ENCODE data around the gene LGALS9C. TPM values are rescaled to one million over a fixed set of nuclear protein-coding genes. Genes with fewer than 3 reads are reported as not detected.
"Not testable (repeated sequence)": the region's sequence is repeated elsewhere in the genome, so short reads cannot be mapped to it uniquely, and the experiment has no call there.

The LGALS9C gene
- total RNA-seq, 2 experiments from 2014 or later = 5.9 to 6.5 TPM

DNA sequence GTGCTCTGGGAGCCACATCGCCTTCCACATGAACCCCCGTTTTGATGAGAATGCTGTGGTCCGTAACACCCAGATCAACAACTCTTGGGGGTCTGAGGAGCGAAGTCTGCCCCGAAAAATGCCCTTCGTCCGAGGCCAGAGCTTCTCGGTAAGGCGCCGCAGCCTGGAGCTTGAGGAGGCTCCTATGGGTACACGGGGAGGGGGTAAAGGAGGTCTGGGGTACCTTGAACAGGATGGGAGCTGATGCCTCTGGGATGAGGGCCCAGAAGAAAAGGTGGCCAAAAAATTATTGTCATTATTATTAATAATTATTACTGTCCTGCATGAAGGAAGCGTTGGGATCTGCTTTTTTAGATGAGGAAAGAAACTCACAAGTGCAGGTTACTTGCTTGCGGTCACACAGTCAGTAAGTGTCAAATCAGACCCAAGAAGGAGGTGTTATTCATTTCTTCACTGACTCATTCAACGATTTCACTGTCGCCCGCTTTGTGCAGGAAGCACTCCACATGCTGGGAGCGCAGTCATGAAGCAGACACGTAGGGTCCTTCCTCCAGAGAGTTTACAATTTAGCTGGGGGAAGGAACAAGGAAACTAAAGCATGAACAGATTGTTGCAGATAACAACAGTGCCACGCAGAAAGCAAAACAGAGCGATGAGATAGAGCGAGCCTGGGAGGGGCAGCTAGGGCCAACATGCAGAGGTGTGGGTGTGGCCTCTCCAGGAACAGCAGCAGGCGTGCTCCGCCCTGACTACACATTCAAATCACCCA, 16.3 kb downstream of the LGALS9C start:
- Mint-ChIP-seq H3K27ac (peak overlapping the region; percentile 87), H3K4me3 (peak overlapping the region; percentile 75)
- POLR2A ChIA-PET, H3K27me3 Mint-ChIP-seq, H3K4me1 Mint-ChIP-seq, DNase-seq, H3K36me3 Mint-ChIP-seq, H3K9me3 Mint-ChIP-seq: not testable (repeated sequence)
- ATAC-seq (ENCODE audit: low read depth) = peak; percentile 86

DNA sequence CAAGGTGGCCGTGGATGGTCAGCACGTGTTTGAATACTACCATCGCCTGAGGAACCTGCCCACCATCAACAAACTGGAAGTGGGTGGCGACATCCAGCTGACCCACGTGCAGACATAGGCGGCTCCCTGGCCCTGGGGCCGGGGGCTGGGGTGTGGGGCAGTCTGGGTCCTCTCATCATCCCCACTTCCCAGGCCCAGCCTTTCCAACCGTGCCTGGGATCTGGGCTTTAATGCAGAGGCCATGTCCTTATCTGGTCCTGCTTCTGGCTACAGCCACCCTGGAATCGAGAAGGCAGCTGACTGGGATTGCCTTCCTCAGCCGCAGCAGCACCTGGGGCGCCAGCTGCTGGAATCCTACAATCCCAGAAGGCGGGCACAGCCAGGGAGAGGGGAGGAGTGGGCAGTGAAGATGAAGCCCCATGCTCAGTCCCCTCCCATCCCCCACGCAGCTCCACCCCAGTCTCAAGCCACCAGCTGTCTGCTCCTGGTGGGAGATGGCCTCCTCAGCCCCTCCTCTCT, 17.7 kb downstream of the LGALS9C start:
- DNase-seq; H3K27me3 Mint-ChIP-seq; POLR2A ChIA-PET; H3K36me3 Mint-ChIP-seq; H3K27ac Mint-ChIP-seq; ATAC-seq (ENCODE audit: low read depth); H3K4me3 Mint-ChIP-seq; H3K9me3 Mint-ChIP-seq; H3K4me1 Mint-ChIP-seq: not testable (repeated sequence)

DNA sequence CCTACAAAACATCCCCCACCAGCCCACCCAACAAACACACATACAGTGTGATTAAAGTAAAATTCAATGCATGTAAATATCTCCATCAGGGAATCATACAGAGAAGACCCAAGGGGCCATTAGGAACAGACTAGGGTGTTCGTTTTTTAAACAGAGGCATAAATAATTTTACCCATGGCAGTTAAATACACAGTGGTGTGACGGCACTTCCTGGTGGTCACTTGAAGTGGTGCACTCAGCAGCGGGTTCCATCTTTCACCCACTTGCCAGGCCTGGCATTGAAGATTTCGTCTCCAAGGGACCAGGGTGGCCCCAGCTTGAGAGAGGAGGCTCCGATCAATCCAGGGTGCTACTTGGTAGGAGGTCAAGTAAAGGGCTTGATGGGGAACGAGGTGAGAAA, 20.5 kb downstream of the LGALS9C start:
- H3K27me3 Mint-ChIP-seq; H3K4me3 Mint-ChIP-seq; POLR2A ChIA-PET; H3K27ac Mint-ChIP-seq; H3K9me3 Mint-ChIP-seq; ATAC-seq (ENCODE audit: low read depth); H3K36me3 Mint-ChIP-seq; H3K4me1 Mint-ChIP-seq; DNase-seq: not testable (repeated sequence)

DNA sequence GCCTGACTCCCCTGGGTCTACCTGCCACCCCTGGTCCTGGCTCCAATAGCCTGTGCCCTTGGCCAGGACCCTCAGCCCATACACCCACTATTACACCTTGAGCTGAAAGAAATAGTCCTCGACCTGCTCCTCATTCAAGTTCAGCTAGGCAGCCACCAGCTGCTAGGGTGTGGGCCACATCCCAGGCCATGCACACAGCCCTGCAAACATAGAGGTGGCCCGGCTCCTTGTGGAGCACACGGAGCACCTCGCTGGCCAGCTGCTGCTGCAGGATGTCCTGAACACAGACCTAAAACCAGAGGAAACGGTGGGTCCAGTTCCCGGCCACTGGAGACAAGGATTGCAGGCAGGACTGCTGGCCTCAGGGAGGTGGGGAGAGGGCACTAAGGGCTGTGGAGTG, 22.5 kb downstream of the LGALS9C start:
- H3K9me3 Mint-ChIP-seq; H3K27ac Mint-ChIP-seq; H3K36me3 Mint-ChIP-seq; POLR2A ChIA-PET; H3K4me1 Mint-ChIP-seq; DNase-seq; H3K27me3 Mint-ChIP-seq; ATAC-seq (ENCODE audit: low read depth); H3K4me3 Mint-ChIP-seq: not testable (repeated sequence)

DNA sequence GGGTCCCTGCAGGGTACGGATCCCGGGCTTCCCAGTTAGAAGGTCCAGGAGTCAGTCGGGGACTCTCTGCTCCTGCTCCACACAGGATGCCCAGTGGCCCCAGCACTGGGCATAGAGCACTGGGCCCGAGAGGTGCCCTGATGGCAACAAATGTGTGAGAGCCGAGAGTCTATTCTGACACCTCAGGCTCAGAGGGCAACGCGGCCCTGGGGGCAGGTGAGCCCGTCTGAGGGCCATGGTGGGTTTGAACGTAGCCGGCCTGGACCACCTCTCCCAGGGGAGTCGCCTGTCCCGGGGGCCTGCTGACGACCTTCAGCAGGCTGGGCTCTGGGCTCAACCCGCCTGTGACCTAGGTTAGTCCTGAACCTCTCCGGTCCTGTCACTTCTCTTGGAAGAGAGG, 23.2 kb downstream of the LGALS9C start:
- H3K4me1 Mint-ChIP-seq; POLR2A ChIA-PET; H3K4me3 Mint-ChIP-seq; DNase-seq; ATAC-seq (ENCODE audit: low read depth); H3K9me3 Mint-ChIP-seq; H3K27me3 Mint-ChIP-seq; H3K27ac Mint-ChIP-seq; H3K36me3 Mint-ChIP-seq: not testable (repeated sequence)

DNA sequence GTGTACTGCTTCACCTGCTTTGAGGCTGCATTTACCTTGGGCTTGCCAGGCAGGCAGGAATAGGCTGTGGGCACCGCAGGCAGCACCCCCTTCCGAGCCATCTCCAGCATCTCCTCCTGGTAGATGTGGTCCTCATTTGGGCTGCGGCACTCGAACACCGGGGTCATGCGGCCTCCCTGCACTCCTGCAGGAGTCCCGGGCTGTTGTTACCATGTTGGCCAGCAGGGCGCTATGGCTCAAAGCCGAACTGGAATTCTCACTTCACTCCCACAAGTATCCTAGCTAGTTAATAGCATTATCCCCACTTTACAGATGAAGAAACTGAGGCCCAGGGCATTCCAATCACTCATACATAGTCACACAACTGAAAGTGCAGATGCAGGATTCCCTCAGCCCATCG, 23.7 kb downstream of the LGALS9C start:
- H3K27ac Mint-ChIP-seq, H3K27me3 Mint-ChIP-seq, POLR2A ChIA-PET: not testable (repeated sequence)

DNA sequence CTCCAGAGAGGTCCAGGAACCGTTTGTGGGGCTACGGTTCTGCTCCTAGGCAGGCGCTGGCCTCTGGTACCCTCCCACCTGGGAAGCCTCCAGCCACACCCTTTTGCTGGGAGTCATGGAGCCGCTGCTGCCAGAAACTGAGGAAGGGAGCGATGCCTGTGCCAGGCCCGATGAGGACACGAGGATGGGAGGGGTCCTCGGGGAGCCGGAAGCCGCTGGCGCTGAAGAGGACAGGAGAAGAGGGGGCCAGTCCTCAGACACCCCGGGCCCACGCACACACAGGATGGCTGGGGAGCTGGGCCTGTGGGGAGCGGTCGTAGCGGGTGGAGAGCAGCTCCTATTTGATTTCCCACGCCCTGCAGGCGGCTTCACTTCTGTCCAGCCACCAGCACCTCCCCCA, 24.2 kb downstream of the LGALS9C start:
- H3K36me3 Mint-ChIP-seq; ATAC-seq (ENCODE audit: low read depth); H3K4me1 Mint-ChIP-seq; H3K9me3 Mint-ChIP-seq; DNase-seq; POLR2A ChIA-PET; H3K27ac Mint-ChIP-seq; H3K27me3 Mint-ChIP-seq; H3K4me3 Mint-ChIP-seq: not testable (repeated sequence)

More for the DNA sequence above, 23.7 kb downstream of the LGALS9C start:
- H3K9me3 Mint-ChIP-seq; H3K4me1 Mint-ChIP-seq; H3K36me3 Mint-ChIP-seq; DNase-seq; ATAC-seq (ENCODE audit: low read depth); H3K4me3 Mint-ChIP-seq: not testable (repeated sequence)

DNA sequence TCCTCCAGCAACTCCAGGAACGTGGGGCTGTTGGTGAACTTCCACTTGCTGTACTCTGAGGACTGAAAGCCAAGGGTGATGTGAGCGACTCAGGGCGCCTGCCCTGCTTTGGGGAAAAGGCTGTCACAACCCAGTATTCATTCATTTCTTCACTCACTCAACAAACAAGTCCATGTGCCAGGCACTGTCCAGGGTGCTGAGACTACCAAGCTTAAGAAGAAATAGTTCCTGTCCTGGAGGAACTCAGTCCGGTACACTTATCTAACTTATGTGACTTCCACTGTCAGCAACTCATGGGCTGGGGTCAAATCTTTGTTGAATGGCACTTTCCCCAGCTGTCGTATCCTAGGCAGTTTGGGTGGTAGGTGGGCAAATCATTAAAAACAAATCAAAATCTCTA, 26.6 kb downstream of the LGALS9C start:
- POLR2A ChIA-PET; H3K27me3 Mint-ChIP-seq; H3K36me3 Mint-ChIP-seq; H3K4me3 Mint-ChIP-seq; H3K9me3 Mint-ChIP-seq; H3K27ac Mint-ChIP-seq; ATAC-seq (ENCODE audit: low read depth); H3K4me1 Mint-ChIP-seq; DNase-seq: not testable (repeated sequence)

DNA sequence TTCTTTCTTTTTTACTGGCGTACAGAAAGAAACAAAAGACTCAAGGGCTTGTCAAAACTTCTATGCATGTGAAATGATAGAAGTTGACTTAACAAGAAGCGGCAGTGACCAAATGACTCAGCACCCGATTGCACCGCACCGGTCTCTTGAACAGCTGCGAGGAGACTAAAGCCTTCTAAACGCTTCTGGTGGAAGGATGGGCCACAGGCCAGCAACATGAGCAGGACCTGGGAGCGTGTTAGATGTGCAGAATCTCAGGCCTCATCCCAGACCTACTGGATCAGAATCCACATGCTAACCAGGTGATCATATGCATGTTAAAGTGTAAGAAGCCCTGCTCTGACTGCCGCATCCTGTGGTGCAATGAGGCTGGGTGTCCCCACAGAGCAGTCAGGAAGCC, 31.1 kb downstream of the LGALS9C start:
- H3K4me1 Mint-ChIP-seq; DNase-seq; H3K27me3 Mint-ChIP-seq; H3K9me3 Mint-ChIP-seq; H3K36me3 Mint-ChIP-seq; ATAC-seq (ENCODE audit: low read depth); H3K27ac Mint-ChIP-seq; POLR2A ChIA-PET; H3K4me3 Mint-ChIP-seq: not testable (repeated sequence)

DNA sequence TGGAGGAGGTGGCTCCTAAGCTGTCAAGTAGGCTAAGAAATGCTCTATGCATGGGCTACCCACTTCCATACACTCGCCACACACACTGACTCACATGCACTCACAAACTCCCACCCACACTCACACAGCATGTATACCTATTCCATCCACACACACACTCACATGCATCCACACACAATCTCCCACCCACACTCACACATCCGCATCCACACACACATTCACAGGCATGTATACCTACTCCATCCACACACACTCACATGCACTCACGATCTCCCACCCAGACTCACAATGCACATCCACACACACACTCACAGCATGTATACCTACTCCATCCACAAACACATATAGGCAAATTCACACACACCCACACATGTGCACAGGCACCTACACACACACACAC, 32.1 kb downstream of the LGALS9C start:
- POLR2A ChIA-PET; H3K9me3 Mint-ChIP-seq; H3K27ac Mint-ChIP-seq; DNase-seq; H3K4me3 Mint-ChIP-seq; ATAC-seq (ENCODE audit: low read depth); H3K4me1 Mint-ChIP-seq; H3K36me3 Mint-ChIP-seq; H3K27me3 Mint-ChIP-seq: not testable (repeated sequence)

DNA sequence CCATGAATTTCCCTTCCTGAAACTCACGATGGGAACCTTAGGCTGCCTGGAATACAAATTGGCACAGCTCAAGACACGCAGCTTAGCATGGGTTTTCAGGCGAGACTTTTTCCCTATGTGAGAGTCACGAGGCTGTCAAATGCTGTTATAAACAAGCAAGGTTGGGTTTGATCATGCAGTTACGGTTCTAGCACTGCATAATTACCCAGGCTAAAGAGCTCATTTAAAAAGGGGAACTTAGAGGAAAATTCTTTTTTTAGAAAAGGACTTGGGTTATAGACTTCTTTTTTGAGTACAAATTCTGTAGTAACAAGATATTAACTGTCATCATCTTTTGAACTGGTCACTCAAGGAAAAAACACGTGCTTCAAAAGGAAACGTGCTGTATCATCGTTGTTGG, 44.5 kb downstream of the LGALS9C start:
- H3K9me3 Mint-ChIP-seq; POLR2A ChIA-PET; H3K4me3 Mint-ChIP-seq; H3K4me1 Mint-ChIP-seq; DNase-seq; H3K27ac Mint-ChIP-seq; ATAC-seq (ENCODE audit: low read depth); H3K36me3 Mint-ChIP-seq; H3K27me3 Mint-ChIP-seq: not testable (repeated sequence)

DNA sequence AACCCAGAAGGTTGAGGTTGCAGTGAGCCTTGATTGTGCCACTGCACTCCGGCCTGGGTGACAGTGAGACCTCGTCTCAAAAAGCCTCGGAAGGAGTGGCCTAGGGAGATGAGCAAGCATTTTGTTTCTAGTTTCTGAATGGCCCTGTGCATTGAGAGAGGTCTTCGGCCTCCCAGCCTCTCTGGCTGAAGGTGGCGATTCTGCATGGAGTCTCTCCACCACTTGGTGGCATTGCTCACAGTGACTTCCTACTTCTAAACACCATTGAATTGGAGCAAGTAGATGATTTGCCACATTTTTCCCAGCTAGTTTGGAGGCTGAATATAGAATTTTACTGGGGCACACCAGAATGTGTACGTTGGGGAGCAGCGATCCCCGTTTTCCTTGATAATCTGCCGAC, 48.4 kb downstream of the LGALS9C start:
- H3K9me3 Mint-ChIP-seq; ATAC-seq (ENCODE audit: low read depth); H3K4me1 Mint-ChIP-seq; DNase-seq; H3K4me3 Mint-ChIP-seq; H3K36me3 Mint-ChIP-seq; POLR2A ChIA-PET; H3K27me3 Mint-ChIP-seq; H3K27ac Mint-ChIP-seq: not testable (repeated sequence)

DNA sequence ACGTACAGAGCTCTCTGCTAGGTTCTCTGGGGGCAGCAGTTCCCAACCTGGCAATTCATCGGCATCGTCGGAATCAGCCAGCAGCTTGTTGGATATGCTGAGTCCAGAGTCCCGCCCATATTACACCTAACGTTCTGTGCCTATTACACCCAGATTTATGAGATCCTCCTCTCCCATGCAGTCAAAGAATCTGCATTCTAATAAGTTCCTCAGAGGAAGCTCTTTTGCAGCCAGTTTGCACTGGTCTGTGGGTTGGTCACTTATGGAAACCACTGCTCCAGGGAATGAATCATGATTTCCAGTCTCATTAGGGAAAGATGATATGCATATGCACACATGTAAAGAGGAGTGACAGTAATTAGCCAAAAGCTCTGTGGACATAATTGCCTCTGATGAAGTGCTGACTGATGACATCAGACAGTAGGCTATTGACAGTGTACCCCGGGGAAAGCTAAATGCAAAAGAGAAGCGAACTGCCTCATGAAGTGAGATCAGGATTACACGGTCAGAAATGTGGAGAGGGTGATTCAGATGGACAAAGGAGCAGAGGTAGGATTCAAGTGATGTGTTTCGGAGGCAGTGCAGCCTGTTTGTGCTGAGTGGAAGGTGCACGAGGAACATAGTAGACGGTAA, 49.7 kb downstream of the LGALS9C start:
- ATAC-seq (ENCODE audit: low read depth); H3K27ac Mint-ChIP-seq; H3K4me3 Mint-ChIP-seq; DNase-seq; H3K4me1 Mint-ChIP-seq; H3K9me3 Mint-ChIP-seq; H3K36me3 Mint-ChIP-seq; POLR2A ChIA-PET; H3K27me3 Mint-ChIP-seq: not testable (repeated sequence)

DNA sequence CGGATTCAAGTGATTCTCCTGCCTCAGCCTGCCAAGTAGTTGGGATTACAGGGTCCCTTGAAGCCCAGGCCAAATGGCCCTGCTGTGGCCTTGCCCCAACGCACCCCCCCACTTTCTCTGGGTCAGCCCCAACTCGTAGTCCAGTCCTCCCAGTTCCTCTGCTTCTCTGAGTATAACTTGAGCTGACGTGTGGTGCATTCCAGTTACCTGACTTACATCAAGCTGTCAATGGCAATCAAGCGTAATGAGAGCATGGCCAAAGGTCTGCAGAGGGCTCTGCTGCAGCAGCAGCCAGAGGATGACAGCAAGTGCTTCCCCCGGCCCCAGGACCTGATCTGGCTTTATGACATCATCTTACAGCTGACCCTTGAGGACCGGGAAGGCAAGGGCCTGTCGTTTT, 50.8 kb downstream of the LGALS9C start:
- POLR2A ChIA-PET; DNase-seq; ATAC-seq (ENCODE audit: low read depth); H3K27ac Mint-ChIP-seq; H3K4me1 Mint-ChIP-seq; H3K27me3 Mint-ChIP-seq; H3K4me3 Mint-ChIP-seq; H3K9me3 Mint-ChIP-seq: not testable (repeated sequence)
- peaks cover 10% of the 10 kb centered on the region for H3K36me3 Mint-ChIP-seq

Data from activated naive CD8-positive, alpha-beta T cell treated with anti-CD3 and anti-CD28 coated beads, Interleukin-2, amount 10 ng/mL, durations not matched to agents 7 days and 5 days (primary cell).